Smooth muscle cell (in vitro differentiated cells): ENCODE data around the gene CHD8. TPM values are rescaled to one million over a fixed set of nuclear protein-coding genes. Genes with fewer than 3 reads are reported as not detected.
A peak's percentile ranks its signal among the peaks of the same experiment; 100 is the strongest.

Source experiments
- DNase-seq: peaks from one replicate; lab custom pipeline; 2025; ENCODE audit not compliant: unreplicated experiment; lab: John Stamatoyannopoulos, UW
- H2AFZ ChIP-seq: fragments of 200-600 bp; sonication (generic); 2 replicates; pipeline ENCODE4 v1.6.0; 2016; ENCODE audit warnings: antibody characterized with exemption, low read depth, mild to moderate bottlenecking
- H3F3A ChIP-seq: fragments of 200-600 bp; sonication (generic); 2 replicates; pipeline ENCODE4 v1.6.0; 2017; ENCODE audit warnings: antibody characterized with exemption, low read depth
- H3K27ac ChIP-seq: fragments of 200-600 bp; sonication (generic); 2 replicates; pipeline ENCODE4 v1.5.1; 2016; ENCODE audit warnings: low read depth, mild to moderate bottlenecking
- H3K27me3 ChIP-seq: fragments of 200-600 bp; sonication (generic); 2 replicates; pipeline ENCODE4 v1.6.1; 2016; ENCODE audit warnings: low read depth, mild to moderate bottlenecking
- H3K36me3 ChIP-seq: fragments of 200-600 bp; sonication (generic); 2 replicates; pipeline ENCODE4 v1.5.1; 2016; ENCODE audit warnings: low read depth
- H3K4me1 ChIP-seq: fragments of 200-600 bp; sonication (generic); 2 replicates; pipeline ENCODE4 v1.5.1; 2016; ENCODE audit warnings: low read depth
- H3K4me2 ChIP-seq: fragments of 200-600 bp; sonication (generic); 2 replicates; pipeline ENCODE4 v1.6.0; 2016; ENCODE audit warnings: mild to moderate bottlenecking
- H3K4me3 ChIP-seq: fragments of 200-600 bp; sonication (generic); 2 replicates; pipeline ENCODE4 v1.5.1; 2016; ENCODE audit warnings: mild to moderate bottlenecking
- H3K79me2 ChIP-seq: fragments of 200-600 bp; sonication (generic); 2 replicates; pipeline ENCODE4 v1.6.0; 2016; ENCODE audit warnings: low read depth, mild to moderate bottlenecking
- H3K9ac ChIP-seq: fragments of 200-600 bp; sonication (generic); 2 replicates; pipeline ENCODE4 v1.6.0; 2016; ENCODE audit warnings: low read depth
- H3K9me3 ChIP-seq: fragments of 200-600 bp; sonication (generic); replicated peaks from 2 replicates; pipeline ENCODE4 v1.5.1; 2016; ENCODE audit warnings: low read depth
- H4K20me1 ChIP-seq: fragments of 200-600 bp; sonication (generic); 2 replicates; pipeline ENCODE4 v1.6.0; 2016; ENCODE audit warnings: low read depth
- WGBS: methylation state at CpG from one replicate; pipeline ENCODE4 v1.1.7; 2016; ENCODE audit warnings: low lambda C conversion rate; 5-methylcytosine and 5-hydroxymethylcytosine counted together
- polyA plus RNA-seq: library from polyadenylated mRNA; unstranded; fragments of >200 nt; fragmentation: Nextera tagmentation; extraction: Ambion mirVana; gene quantifications from 2 replicates; pipeline ENCODE4 v1.2.1, GENCODE V29; 2016
- total RNA-seq: library from RNA; depleted of rRNA; stranded (reverse); fragments of >200 nt; gene quantifications from 2 replicates; pipeline ENCODE4 v1.2.3, GENCODE V29; 2014
- TF ChIP-seq, protein P1 (sequence below): fragments of 200-600 bp; sonication (generic); IDR thresholded peaks from 2 replicates; pipeline ENCODE4 v1.5.1; 2017; ENCODE audit warnings: borderline replicate concordance, mild to moderate bottlenecking, antibody characterized with exemption; ENCODE audit not compliant: insufficient read depth, poor library complexity, severe bottlenecking

CHD8 gene, protein sequence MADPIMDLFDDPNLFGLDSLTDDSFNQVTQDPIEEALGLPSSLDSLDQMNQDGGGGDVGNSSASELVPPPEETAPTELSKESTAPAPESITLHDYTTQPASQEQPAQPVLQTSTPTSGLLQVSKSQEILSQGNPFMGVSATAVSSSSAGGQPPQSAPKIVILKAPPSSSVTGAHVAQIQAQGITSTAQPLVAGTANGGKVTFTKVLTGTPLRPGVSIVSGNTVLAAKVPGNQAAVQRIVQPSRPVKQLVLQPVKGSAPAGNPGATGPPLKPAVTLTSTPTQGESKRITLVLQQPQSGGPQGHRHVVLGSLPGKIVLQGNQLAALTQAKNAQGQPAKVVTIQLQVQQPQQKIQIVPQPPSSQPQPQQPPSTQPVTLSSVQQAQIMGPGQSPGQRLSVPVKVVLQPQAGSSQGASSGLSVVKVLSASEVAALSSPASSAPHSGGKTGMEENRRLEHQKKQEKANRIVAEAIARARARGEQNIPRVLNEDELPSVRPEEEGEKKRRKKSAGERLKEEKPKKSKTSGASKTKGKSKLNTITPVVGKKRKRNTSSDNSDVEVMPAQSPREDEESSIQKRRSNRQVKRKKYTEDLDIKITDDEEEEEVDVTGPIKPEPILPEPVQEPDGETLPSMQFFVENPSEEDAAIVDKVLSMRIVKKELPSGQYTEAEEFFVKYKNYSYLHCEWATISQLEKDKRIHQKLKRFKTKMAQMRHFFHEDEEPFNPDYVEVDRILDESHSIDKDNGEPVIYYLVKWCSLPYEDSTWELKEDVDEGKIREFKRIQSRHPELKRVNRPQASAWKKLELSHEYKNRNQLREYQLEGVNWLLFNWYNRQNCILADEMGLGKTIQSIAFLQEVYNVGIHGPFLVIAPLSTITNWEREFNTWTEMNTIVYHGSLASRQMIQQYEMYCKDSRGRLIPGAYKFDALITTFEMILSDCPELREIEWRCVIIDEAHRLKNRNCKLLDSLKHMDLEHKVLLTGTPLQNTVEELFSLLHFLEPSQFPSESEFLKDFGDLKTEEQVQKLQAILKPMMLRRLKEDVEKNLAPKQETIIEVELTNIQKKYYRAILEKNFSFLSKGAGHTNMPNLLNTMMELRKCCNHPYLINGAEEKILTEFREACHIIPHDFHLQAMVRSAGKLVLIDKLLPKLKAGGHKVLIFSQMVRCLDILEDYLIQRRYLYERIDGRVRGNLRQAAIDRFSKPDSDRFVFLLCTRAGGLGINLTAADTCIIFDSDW (N-terminal part only)
- total RNA-seq (52.9 and 57.1 TPM in 2 replicates), polyA plus RNA-seq (25.0 and 36.3 TPM in 2 replicates)

DNA sequence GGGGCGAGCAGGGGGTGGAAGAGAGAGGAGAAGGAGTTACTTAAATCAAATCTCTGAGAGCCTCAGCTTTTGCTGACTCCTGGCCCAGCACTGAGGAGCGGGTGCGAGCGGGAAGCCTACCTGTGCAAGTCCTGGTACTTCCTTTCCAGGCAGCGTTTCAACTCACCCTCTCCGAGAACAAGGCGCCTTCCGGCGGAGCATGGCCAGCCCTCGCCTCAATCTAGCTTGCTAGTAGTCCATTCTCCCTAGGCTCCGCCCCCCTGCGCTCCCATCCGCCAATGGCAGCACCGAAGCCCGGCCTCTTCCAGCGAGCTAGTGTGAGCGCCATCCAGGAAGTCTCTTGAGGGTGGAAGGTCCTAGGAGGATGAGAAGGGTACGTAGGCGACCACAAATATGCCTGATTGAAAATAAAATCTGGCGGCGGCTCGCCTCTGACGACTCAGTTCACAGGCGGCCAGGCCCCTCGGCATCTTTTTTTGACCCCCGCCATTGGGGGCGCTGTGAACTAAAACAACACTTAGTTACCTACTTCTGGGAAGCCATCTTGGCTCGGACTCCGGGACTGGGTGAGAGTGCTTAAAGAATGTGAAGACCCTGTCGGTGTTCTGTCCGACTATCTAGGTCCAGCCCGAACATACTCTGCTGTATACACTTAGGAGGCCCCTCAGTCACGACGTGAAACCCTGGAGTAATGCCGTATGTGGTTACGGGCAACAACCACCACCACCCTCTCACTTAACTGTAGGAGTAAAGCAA is at the start of gene CHD8:
CHD8 (minus strand) TSS at position 212 of the 756 bp plus-strand sequence. CDS start 24,480 bp downstream, outside the sequence.
- TF ChIP-seq, protein P1, sequence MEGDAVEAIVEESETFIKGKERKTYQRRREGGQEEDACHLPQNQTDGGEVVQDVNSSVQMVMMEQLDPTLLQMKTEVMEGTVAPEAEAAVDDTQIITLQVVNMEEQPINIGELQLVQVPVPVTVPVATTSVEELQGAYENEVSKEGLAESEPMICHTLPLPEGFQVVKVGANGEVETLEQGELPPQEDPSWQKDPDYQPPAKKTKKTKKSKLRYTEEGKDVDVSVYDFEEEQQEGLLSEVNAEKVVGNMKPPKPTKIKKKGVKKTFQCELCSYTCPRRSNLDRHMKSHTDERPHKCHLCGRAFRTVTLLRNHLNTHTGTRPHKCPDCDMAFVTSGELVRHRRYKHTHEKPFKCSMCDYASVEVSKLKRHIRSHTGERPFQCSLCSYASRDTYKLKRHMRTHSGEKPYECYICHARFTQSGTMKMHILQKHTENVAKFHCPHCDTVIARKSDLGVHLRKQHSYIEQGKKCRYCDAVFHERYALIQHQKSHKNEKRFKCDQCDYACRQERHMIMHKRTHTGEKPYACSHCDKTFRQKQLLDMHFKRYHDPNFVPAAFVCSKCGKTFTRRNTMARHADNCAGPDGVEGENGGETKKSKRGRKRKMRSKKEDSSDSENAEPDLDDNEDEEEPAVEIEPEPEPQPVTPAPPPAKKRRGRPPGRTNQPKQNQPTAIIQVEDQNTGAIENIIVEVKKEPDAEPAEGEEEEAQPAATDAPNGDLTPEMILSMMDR = peak; percentile 61
- peak; percentile 99 for DNase-seq
- peak within 1 kb of the TSS; percentile 89 for H3K4me3 ChIP-seq
- H3K36me3 ChIP-seq = no peaks in the 10 kb centered on the region
- H3K9me3 ChIP-seq = no peaks in the 10 kb centered on the region
- peaks cover 13% of the 10 kb centered on the region for H4K20me1 ChIP-seq
- 2% methylated on average over 36 of the region's 36 CpGs for WGBS
- peak within 1 kb of the TSS; percentile 95 for H3K4me2 ChIP-seq
- H2AFZ ChIP-seq = peak within 1 kb of the TSS; percentile 93
- peak within 1 kb of the TSS; percentile 87 for H3K9ac ChIP-seq
- peak within 1 kb of the TSS; percentile 95 for H3K27ac ChIP-seq
- peaks cover 12% of the 10 kb centered on the region for H3K4me1 ChIP-seq
- peaks cover 4% of the 10 kb centered on the region for H3F3A ChIP-seq
- H3K27me3 ChIP-seq = no peaks in the 10 kb centered on the region
- peaks cover 47% of the 10 kb centered on the region for H3K79me2 ChIP-seq

DNA sequence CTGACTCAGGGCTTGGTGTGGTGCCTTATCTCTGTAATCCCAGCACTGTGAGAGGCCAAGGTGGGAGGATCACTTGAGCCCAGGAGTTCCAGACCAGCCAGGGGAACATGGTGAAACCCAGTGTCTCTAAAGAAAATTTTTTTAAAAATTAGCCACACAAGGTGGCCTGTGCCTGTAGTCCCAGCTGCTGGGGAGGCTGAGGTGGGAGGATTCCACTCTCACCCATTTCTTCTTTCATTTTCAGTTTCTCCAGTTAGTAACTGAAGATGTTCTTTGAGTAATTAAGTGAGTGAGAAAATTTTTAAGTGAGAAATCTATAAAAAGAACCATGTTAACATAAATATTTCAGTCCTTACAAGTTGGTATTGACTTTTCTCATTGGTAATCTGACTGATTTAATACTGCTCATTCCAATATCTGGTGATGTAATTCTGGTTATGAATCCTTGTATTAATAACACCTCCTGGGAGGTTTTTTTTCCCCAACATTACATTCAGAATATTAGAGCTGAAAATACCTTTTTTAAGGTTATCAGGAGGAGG is 49.2 kb upstream of the CHD8 start:
- H3K4me2 ChIP-seq = no peak overlapping the region
- peaks cover 57% of the 10 kb centered on the region for H3K79me2 ChIP-seq
- DNase-seq = no peak
- H2AFZ ChIP-seq = no peak overlapping the region
- H3K4me1 ChIP-seq = peaks cover 4% of the 10 kb centered on the region
- H3F3A ChIP-seq = peaks cover 16% of the 10 kb centered on the region
- no peaks in the 10 kb centered on the region for H3K9me3 ChIP-seq
- H3K4me3 ChIP-seq = no peak overlapping the region
- peaks cover under 1% of the 10 kb centered on the region for H3K36me3 ChIP-seq
- H3K9ac ChIP-seq = no peak overlapping the region
- TF ChIP-seq, protein P1 = no peak
- H3K27ac ChIP-seq = no peak overlapping the region
- H3K27me3 ChIP-seq = no peaks in the 10 kb centered on the region
- peaks cover 13% of the 10 kb centered on the region for H4K20me1 ChIP-seq

DNA sequence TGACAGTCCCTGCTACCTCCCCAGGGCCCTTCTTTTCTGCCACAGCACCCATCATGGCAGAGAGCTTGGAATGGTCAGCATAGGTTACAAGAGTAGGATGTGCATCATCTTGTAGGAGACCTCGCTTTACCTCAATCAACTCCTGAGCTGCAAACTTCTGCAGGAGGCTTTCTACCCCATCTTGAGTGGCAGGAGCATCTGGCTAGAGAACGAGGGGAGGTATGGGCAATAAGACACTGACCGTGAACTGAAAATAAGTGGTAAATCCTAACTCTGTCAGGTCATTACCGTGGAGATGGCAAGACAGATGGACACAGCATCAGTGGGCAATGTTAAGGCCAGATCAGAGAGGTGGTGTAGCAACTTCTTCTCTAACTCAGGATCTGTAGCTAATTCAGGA is 47.5 kb upstream of the CHD8 start:
- H3K27ac ChIP-seq = no peak overlapping the region
- H3K27me3 ChIP-seq = no peaks in the 10 kb centered on the region
- H4K20me1 ChIP-seq = peaks cover 13% of the 10 kb centered on the region
- H3K4me1 ChIP-seq = no peaks in the 10 kb centered on the region
- no peak overlapping the region for H3K9ac ChIP-seq
- peaks cover 14% of the 10 kb centered on the region for H3K36me3 ChIP-seq
- H3F3A ChIP-seq = peaks cover 22% of the 10 kb centered on the region
- H3K4me2 ChIP-seq = no peak overlapping the region
- H3K79me2 ChIP-seq = peaks cover 40% of the 10 kb centered on the region
- H3K4me3 ChIP-seq = no peak overlapping the region
- no peak for DNase-seq
- 93% methylated on average over 4 of the region's 4 CpGs for WGBS
- H3K9me3 ChIP-seq = no peaks in the 10 kb centered on the region
- H2AFZ ChIP-seq = no peak overlapping the region
- TF ChIP-seq, protein P1 = no peak
